Tibial artery (tissue), 4 donors: ENCODE results near the gene SLC45A3.
A peak's percentile ranks its signal among the peaks of the same experiment; 100 is the strongest.
"Not testable (repeated sequence)": the region's sequence is repeated elsewhere in the genome, so short reads cannot be mapped to it uniquely, and the experiment has no call there.

Experiments
- DNase-seq, 2 donors: peaks; one replicate each; pipeline ENCODE4 v3.0.0-alpha.2; 2019
- H3K27ac ChIP-seq, 2 donors: fragments of 200-600 bp; sonication (generic) in 1 of 2; 1 replicate in 1 of 2; 2 replicates in 1 of 2; pipeline ENCODE4 v1.5.1; 2018 to 2019; ENCODE audit warnings: mild to moderate bottlenecking in 1 of 2
- H3K27me3 ChIP-seq, 2 donors: fragments of 200-600 bp; sonication (generic) in 1 of 2; one replicate each; pipeline versions ENCODE4 v1.5.1 to v1.6.0; 2016 to 2019
- H3K36me3 ChIP-seq, 3 donors: fragments of 200-600 bp; sonication (generic) in 2 of 3; one replicate each; pipeline ENCODE4 v1.5.1; 2016 to 2019; ENCODE audit warnings: mild to moderate bottlenecking in 2 of 3
- H3K4me1 ChIP-seq, 4 donors: fragments of 200-600 bp; sonication (generic) in 2 of 4; 1 replicate in 3 of 4; 2 replicates in 1 of 4; pipeline ENCODE4 v1.5.1; 2016 to 2019
- H3K4me3 ChIP-seq, 2 donors: fragments of 200-600 bp; sonication (generic) in 1 of 2; 1 replicate in 1 of 2; 2 replicates in 1 of 2; pipeline ENCODE4 v1.5.1; 2018 to 2019; ENCODE audit warnings: mild to moderate bottlenecking in 2 of 2
- H3K9me3 ChIP-seq, 3 donors: fragments of 200-600 bp; sonication (generic) in 1 of 3; one replicate each; pipeline ENCODE4 v1.5.1; 2016 to 2019
- CTCF ChIP-seq, 2 experiments: fragments of 200-600 bp in 1 of 2; fragments of 450-650 bp in 1 of 2; IDR thresholded peaks; one replicate each; pipeline ENCODE4 v1.5.1; 2017 to 2019; ENCODE audit warnings: antibody characterized with exemption in 2 of 2, mild to moderate bottlenecking in 1 of 2, moderate library complexity in 1 of 2
- intact Hi-C: fragments of 100-400 bp; cut with DNase I; formaldehyde crosslinking; loops from one replicate; pipeline ENCODE4 v1.15.0; 2023; ENCODE audit warnings: low total_unique reads

Gene SLC45A3

GRCh38 chr1:205680073-205680851 lies at the start of gene SLC45A3:
TSS of gene SLC45A3 (minus strand) at chr1:205680509. CDS start at chr1:205664656, 15,853 bp downstream.
- no peak for TF ChIP-seq CTCF (IDR thresholded peaks at IDR 0.05)
- H3K27me3 ChIP-seq: no peaks in the 10 kb centered on the region
- peak within 1 kb of the TSS; percentile 43 to 77 for H3K27ac ChIP-seq
- peaks cover 5 to 26% (median 17%) of the 10 kb centered on the region in 4 donors for H3K4me1 ChIP-seq
- intact Hi-C loops: no loop called here
- H3K36me3 ChIP-seq: no peaks in the 10 kb centered on the region
- no peak for DNase-seq
- no peaks in the 10 kb centered on the region for H3K9me3 ChIP-seq
- peak within 1 kb of the TSS; percentile 64 to 71 for H3K4me3 ChIP-seq

- H3K4me1 ChIP-seq: peaks cover 0 to 11% (median 2%) of the 10 kb centered on the region in 4 donors
- H3K4me3 ChIP-seq: no peak overlapping the region
- no peak for TF ChIP-seq CTCF (IDR thresholded peaks at IDR 0.05)
- H3K36me3 ChIP-seq: peaks cover 27 to 57% (median 36%) of the 10 kb centered on the region in 3 donors
- H3K9me3 ChIP-seq: no peaks in the 10 kb centered on the region
- no peak overlapping the region for H3K27ac ChIP-seq
- no peak for DNase-seq
- intact Hi-C loops: no loop called here
- no peaks in the 10 kb centered on the region for H3K27me3 ChIP-seq
These were observed 46.4 kb upstream of the SLC45A3 start for GRCh38 chr1:205726619-205727125.

- no peaks in the 10 kb centered on the region for H3K27me3 ChIP-seq
- H3K27ac ChIP-seq: no peak overlapping the region
- H3K9me3 ChIP-seq: no peaks in the 10 kb centered on the region
- DNase-seq: no peak
- peaks cover 36 to 68% (median 47%) of the 10 kb centered on the region in 3 donors for H3K36me3 ChIP-seq
- H3K4me1 ChIP-seq: peaks cover 0 to 8% (median 2%) of the 10 kb centered on the region in 4 donors
- H3K4me3 ChIP-seq: no peak overlapping the region
- TF ChIP-seq CTCF (IDR thresholded peaks at IDR 0.05): no peak
- intact Hi-C loops: no loop called here
These were observed 45.2 kb upstream of the SLC45A3 start for GRCh38 chr1:205725514-205725913.

GRCh38 chr1:205720740-205721139 lies 40.4 kb upstream of the SLC45A3 start:
- H3K27me3 ChIP-seq, intact Hi-C loops, H3K4me1 ChIP-seq, H3K27ac ChIP-seq, DNase-seq, H3K9me3 ChIP-seq, H3K4me3 ChIP-seq: not testable (repeated sequence)
- H3K36me3 ChIP-seq: peaks cover 56 to 88% (median 73%) of the 10 kb centered on the region in 3 donors

GRCh38 chr1:205719762-205720161 lies 39.5 kb upstream of the SLC45A3 start:
- H3K36me3 ChIP-seq: peaks cover 56 to 93% (median 83%) of the 10 kb centered on the region in 3 donors
- H3K27ac ChIP-seq: no peak overlapping the region
- H3K4me3 ChIP-seq: no peak overlapping the region
- no peak for TF ChIP-seq CTCF (IDR thresholded peaks at IDR 0.05)
- intact Hi-C loops: no loop called here
- no peak for DNase-seq
- H3K9me3 ChIP-seq: no peaks in the 10 kb centered on the region
- H3K27me3 ChIP-seq: no peaks in the 10 kb centered on the region
- H3K4me1 ChIP-seq: no peaks in the 10 kb centered on the region

GRCh38 chr1:205719015-205719414 lies 38.7 kb upstream of the SLC45A3 start:
- peaks cover 56 to 88% (median 87%) of the 10 kb centered on the region in 3 donors for H3K36me3 ChIP-seq
- no peak overlapping the region for H3K4me3 ChIP-seq
- no peak for DNase-seq
- H3K4me1 ChIP-seq: no peaks in the 10 kb centered on the region
- no peak for TF ChIP-seq CTCF (IDR thresholded peaks at IDR 0.05)
- no peaks in the 10 kb centered on the region for H3K27me3 ChIP-seq
- no peak overlapping the region for H3K27ac ChIP-seq
- H3K9me3 ChIP-seq: no peaks in the 10 kb centered on the region
- intact Hi-C loops: no loop called here
